LNCaP clone FGC (cell line): ENCODE data around the gene SFXN5.
"Not testable (repeated sequence)": the region's sequence is repeated elsewhere in the genome, so short reads cannot be mapped to it uniquely, and the experiment has no call there.

Experiments used
- DNase-seq: peaks from one replicate; pipeline ENCODE4 v3.0.0-alpha.2; 2011; ENCODE audit warnings: low read depth
- H3K4me3 ChIP-seq: 2 replicates; pipeline ENCODE4 v1.5.1; 2011; ENCODE audit warnings: mild to moderate bottlenecking, low read depth, low read length, control low read depth
- TF ChIP-seq, protein P1 (sequence below): IDR thresholded peaks from 2 replicates; pipeline ENCODE4 v1.5.1; 2012; ENCODE audit warnings: mild to moderate bottlenecking; ENCODE audit not compliant: control insufficient read depth, insufficient read depth; ENCODE audit errors: extremely low read depth

SFXN5 gene

DNA sequence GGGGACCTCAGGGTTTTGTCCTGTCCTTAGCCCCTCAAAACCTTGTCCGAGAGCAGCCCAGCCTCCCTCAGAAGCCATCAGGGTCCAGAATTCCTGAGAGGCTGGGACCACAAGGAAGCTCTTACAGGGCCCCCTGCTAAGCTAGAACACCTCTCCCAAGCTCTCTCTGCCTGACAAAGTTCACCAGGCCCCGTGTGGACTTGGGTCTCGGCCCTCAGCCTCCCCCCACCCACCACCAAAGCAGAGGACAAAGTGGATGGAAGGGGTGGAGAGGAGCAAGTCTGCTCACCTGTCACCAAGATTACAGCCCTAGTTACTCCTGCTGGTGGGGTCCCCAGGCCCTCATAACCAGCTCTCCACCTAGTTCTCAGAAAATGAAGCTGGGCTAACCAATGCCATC is 24.4 kb upstream of the SFXN5 start:
- DNase-seq = no peak
- TF ChIP-seq, protein P1, sequence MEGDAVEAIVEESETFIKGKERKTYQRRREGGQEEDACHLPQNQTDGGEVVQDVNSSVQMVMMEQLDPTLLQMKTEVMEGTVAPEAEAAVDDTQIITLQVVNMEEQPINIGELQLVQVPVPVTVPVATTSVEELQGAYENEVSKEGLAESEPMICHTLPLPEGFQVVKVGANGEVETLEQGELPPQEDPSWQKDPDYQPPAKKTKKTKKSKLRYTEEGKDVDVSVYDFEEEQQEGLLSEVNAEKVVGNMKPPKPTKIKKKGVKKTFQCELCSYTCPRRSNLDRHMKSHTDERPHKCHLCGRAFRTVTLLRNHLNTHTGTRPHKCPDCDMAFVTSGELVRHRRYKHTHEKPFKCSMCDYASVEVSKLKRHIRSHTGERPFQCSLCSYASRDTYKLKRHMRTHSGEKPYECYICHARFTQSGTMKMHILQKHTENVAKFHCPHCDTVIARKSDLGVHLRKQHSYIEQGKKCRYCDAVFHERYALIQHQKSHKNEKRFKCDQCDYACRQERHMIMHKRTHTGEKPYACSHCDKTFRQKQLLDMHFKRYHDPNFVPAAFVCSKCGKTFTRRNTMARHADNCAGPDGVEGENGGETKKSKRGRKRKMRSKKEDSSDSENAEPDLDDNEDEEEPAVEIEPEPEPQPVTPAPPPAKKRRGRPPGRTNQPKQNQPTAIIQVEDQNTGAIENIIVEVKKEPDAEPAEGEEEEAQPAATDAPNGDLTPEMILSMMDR = no peak
- H3K4me3 ChIP-seq = no peak overlapping the region

DNA sequence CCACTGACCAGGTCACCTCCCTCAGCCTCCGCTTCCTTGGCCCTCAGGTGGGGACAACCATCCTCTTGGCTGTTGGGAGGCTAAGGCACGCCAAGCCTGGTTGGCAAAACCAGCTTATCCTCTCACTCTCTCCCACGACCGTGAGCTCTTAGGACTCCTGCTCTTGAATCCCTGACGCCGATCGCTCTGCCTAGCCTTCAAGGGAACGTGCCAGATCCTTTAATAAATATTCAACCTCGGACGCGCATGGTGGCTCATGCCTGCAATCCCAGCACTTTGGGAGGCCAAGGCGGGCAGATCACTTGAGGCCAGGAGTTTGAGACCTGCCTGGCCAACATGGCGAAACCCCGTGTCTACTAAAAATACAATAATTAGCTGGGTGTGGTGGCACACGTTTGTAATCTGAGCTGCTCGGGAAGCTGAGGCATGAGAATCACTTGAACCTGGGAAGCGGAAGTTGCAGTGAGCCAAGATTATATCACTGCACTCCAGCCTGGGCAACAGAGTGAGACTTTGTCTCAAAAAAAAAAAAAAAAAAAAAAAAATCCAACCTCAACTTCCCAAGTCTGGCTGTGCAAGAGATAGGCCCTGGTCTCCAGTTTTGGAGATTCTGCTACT is 22.2 kb upstream of the SFXN5 start:
- not testable (repeated sequence) for DNase-seq

DNA sequence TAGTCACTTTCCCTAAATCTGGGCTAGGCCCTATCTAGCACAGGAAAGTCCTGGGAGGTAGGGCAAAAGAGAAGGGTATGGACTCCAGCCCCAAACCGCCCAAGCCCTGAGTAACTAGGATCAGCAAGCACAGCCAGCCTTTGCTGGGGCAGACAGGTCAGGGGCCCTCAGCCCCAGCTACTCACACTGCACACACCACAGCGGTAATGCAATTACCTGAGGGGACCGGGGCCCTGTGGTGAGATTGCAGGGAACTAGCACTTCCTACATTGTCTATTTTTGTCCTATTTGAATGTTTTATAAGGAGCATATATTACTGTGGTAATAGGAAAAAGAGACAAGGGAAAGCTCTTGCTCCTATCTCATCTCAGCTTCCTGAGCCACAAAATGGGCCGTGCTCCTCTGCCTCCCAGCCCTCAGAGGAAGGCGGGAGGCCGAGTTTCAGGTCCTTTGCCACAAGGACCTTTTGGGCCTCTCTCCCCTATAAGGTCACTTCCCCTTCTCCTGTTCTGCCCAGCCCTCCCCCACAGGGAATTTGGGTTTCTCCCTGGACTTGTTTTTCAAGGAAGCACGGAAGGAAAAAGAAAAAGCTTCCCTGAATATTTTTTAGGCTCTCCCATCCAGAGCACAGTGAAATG is 20.8 kb upstream of the SFXN5 start:
- DNase-seq = no peak
- TF ChIP-seq, protein P1 = no peak
- no peak overlapping the region for H3K4me3 ChIP-seq

More for the DNA sequence above, 22.2 kb upstream of the SFXN5 start:
- not testable (repeated sequence) for H3K4me3 ChIP-seq

DNA sequence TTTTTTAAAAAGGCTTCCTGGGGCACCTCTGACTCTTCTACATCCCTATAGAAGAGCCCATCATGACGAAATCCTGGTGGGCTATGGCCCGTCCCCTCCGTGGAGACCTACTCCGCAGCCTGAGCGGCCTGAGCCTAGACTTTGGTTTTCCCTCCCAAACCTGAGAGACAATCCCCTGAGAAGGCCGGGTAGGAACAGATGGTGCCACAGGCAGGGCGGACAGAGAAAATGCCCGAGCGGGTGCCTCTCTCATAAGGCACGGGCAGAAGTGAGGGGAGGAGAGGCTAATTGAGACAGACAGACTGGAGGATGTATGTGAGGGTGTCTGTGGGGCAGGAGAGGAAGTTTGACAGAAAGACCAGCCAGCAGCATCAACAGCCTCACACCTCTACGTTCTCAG is 20.2 kb upstream of the SFXN5 start:
- H3K4me3 ChIP-seq = no peak overlapping the region
- TF ChIP-seq, protein P1 = no peak
- DNase-seq = no peak

DNA sequence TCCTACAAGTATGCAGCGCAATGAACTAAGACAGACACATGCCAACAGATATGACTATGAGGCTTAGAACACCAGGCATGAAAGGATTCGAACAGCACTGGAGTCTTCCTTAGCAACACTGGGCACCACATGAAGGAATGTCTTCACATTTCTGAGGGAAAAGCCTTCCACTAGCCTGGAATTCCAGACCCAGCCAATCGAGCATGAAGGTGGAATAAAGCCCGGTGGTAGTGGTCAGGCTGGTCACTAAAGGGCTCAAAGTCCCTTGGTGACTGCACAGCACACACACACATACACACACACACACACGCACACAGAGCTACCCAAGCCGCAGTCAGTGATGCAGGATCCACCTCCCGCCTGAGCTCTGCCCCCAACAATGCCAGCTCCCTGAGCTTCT is 19.7 kb upstream of the SFXN5 start:
- no peak overlapping the region for H3K4me3 ChIP-seq
- DNase-seq = no peak
- TF ChIP-seq, protein P1 = no peak

DNA sequence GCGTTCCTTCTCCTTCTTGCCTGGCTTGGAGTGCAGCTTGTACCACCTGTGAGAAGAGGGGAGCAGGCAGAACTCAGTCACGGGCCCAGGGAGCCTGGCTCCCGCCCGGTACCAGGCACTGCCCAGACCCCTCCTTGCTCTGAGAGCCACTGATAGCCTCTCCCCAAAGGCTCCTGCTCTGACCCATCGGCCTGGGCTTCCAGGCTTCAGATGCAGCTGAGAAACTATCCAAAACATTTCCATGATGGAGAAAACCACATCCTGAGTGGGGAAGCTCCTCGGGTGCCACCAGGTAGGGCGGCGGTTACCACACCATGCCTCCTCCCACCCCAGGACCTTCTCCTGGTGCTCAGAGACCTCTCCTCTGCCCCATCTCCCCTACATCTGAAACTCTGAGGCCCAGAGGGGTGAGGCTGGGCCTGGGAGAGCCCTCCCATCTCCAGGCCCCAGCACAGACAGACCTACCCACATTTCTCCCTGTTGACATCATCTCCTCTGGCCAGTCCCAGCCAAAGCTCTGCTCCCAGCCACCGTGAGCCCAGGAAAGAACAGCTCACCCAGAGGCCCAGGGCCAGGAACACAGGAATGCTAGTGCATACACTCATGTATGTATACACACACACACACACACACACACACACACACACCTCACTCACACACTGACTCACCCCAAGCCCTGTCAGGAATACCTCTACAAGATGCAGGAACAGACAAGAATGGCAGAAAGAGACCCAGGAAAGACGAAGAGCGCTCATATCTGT is 17.9 kb upstream of the SFXN5 start:
- TF ChIP-seq, protein P1 = no peak
- H3K4me3 ChIP-seq = no peak overlapping the region
- DNase-seq = no peak

DNA sequence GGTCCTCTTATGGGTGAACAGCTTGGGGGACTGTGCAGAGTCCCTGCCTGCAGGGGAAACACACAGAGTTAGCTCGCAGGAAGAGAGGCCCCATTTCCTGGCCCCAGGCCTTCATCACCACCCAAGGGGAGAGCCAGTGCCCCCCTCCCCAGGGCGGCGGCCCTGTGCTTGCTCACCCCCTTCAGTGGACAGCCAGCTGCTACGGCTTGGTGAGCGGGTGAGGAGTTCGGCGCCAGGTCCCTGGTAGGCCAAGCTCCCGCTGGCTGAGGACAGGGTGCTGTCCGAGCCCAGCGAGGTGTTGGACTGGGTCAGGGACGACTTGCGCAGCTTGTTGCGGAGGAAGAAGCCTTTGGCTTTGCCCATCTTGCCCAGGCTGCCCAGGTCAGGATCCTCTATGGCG is 17.2 kb upstream of the SFXN5 start:
- TF ChIP-seq, protein P1 = no peak

More for the DNA sequence above, 17.2 kb upstream of the SFXN5 start:
- H3K4me3 ChIP-seq = no peak overlapping the region
- no peak for DNase-seq
